Activated naive CD4-positive, alpha-beta T cell (primary cell): ENCODE results near the gene STAT3.
"Not testable (repeated sequence)": the region's sequence is repeated elsewhere in the genome, so short reads cannot be mapped to it uniquely, and the experiment has no call there.

Experiments used
- DNase-seq, 4 experiments: peaks; one replicate each; lab custom pipeline; 2025; lab: John Stamatoyannopoulos, UW

Gene STAT3

GRCh38 chr17:42388381-42389134 lies at the start of gene STAT3:
TSS of gene STAT3 (minus strand) at chr17:42388442. CDS start at chr17:42348516, 39,926 bp downstream.
- DNase-seq, result peak; percentile 100

DNA sequence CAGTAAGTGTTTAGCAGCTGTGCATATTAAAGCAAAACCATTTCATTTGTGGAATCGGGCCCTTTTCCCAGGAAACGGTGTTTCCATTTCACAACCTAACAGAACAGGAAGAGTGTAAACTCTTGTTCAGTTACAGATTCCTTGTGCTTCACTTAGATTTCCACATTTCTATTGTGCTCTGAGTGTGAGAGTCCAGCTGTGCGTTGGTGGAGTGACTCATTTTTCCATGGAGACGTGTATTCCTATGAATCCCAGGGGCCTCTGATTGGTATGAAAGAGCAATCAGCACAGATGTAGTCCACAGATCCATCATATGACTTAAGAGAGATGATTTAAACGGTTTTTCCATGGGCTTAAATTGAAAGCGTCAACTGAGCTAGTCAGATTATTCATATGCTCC lies 48.1 kb upstream of the STAT3 start:
- DNase-seq, result no peak

GRCh38 chr17:42431758-42432161 lies 43.5 kb upstream of the STAT3 start:
- no peak for DNase-seq

- no peak for DNase-seq
Observed at GRCh38 chr17:42429726-42430447, 41.6 kb upstream of the STAT3 start.

DNA sequence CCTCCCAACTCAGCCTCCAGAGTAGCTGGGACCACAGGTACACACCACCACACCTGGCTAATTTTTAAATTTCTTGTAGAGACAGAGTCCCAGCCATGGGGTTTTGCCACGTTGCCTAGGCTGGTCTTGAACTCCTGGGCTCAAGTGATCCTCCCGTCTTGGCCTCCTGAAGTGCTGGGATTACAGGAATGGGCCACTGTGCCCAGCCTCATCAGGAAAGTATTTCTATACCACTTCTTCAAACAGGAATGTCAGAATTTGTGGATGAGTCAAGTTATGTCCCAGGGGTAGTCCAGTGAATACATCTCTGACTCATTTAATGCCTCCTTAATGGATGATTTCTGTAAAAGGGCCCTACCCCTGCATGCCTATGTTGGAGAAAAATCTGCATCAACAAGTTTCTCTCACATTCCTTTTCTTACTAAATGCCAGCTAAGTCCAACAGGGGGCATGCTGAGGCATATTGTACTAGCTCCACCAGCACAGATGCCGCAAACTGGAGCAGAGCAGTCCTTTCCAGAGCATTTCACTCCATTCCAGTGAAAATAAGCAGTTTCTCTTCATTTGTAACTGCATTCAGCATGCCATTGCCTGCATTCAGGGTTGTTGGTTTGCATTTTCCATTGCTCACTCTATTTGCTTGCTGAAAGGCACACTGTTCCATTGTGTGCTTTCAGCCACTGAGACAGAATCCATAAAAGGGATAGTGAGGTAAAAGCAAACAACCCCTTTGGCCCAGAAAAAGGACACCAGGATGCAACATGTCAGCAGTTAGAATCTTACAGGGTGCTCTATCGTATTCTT lies 40.1 kb upstream of the STAT3 start:
- DNase-seq, result no peak

GRCh38 chr17:42424991-42425610 lies 36.9 kb upstream of the STAT3 start:
- DNase-seq, result no peak

GRCh38 chr17:42423766-42424165 lies 35.5 kb upstream of the STAT3 start:
- no peak for DNase-seq

GRCh38 chr17:42422958-42423712 lies 34.9 kb upstream of the STAT3 start, which contains the start of gene CAVIN1:
TSS of gene CAVIN1 (minus strand) at chr17:42423256. CDS start at chr17:42423097, 159 bp downstream.
- no peak for DNase-seq

- peak in 1 of 4 experiments; percentile 34 for DNase-seq
Observed at GRCh38 chr17:42422412-42422957, 34.2 kb upstream of the STAT3 start.

GRCh38 chr17:42421507-42422338 lies 33.5 kb upstream of the STAT3 start:
- DNase-seq, result no peak

DNA sequence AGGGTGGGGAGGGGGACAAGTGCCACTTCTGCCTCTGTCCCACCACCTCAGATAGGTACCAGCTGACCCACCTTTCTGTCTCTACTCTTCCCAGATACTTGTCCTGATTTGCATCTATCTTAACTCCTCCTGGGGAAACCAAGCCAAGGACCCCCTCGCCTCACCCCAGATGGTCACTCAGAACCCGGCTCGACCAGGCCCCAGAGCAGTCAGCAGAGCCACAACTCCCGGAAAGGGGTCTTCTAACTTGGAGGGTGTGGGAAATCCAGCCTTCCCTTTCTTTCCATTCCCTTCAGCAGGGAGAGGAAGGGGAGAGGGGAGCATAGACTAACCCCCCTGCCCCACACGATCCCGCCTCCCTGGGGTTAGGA lies 32.9 kb upstream of the STAT3 start:
- DNase-seq, result no peak

DNA sequence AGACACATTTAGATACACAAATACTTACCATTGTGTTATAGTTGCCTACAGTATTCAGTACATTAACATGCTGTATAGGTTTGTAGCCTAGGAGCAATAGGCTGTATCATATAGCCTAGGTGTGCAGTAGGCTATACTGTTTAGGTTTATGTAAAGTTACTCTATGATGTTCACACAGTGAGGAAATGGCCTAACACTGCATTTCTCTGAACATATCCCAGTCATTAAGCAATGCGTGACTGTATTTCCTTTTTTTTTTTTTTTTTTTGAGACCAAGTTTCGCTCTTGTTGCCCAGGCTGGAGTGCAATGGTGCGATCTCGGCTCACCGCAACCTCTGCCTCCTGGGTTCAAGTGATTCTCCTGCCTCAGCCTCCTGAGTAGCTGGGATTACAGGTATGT lies 29.7 kb upstream of the STAT3 start:
- not testable (repeated sequence) for DNase-seq

DNA sequence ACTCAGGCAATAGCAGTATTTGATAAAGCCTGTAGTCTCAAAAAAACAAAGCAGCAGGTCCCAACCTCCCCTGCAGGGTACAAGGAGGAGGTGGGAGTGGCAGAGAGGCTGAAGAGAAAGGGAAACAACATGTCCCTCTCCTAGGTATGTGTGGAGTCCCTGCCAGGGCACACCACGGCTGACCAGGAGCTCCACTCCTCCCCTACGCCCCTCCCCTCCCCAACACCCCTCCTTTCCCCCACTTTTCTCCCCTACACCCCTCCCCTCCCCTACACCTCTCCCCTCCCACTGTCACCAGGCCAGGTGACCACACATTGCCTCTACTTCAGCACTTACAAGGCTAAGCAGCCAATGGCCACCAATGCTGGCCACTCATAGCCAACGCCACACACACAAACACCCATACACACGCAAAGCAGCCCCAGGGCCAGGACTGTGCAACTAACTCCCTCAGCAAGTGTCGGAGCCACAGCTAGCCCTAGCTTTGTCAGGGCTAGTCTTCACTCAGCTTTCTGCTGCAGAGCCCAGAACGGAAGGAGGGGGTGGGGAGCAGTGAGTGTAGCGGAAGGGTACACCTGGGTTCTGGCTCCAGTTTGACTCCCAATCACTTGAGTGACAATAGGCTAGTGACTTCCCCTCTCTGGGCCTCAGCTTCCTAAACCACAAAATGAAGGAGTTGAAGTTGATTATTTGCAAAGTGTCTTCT lies 26.6 kb upstream of the STAT3 start:
- peak in 2 of 4 experiments; percentile 25 to 56 for DNase-seq

- no peak for DNase-seq
Observed at GRCh38 chr17:42413464-42414040, 25.3 kb upstream of the STAT3 start.

DNA sequence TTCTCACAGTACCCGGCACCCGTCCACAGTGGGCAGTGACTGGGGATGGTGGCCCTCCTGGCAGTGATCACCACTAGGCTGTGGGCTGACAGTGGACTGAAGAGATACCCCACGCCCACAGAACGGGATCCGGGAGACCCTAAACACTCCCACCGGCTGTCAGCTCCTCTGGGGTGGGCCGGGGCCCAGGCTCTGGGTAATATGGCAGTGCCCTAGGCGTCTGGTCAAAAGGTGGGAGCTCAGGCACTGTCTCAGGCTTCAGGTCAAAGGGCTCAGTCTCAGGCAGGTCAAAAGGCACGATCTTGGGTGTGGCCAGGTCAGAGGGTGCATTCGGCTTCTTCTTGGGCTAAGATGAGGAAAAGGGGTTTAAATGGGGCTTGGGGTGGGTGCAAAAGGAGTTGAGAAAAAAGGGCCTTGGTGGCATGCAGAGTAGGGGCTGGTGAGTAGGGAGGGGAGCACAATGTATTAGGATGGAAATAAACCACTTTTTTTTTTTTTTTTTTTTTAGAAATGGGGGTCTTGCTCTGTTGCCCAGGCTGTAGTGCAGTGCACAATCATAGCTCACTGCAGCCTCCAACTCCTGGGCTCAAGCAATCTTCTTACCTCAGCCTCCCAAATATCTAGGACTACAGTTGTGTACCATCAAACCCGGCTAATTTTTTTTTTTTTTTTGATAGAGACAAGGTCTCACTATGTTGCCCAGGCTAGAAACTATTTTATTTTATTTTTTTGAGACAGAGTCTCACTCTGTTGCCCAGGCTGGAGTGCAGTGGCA lies 23.9 kb upstream of the STAT3 start:
- no peak for DNase-seq

DNA sequence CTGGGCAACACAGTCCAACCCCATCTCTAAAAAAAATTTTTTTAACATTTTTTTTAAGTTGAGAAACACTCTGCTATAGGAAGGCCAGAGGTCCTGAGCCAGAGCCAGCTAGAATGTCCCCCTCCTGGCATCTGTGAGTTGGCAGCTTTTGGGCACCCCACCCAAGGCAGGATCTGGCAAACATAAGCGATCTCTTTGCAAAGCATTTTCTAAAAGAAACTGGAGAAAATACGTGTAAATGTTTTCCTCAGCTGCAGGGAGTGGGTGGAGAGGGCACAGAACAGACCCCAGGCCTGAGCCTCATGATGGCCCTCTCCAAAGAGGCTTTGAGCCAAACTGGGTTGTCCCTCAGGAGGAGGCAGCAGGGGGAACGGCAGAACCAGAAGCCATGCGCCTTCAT lies 23.1 kb upstream of the STAT3 start:
- no peak for DNase-seq

DNA sequence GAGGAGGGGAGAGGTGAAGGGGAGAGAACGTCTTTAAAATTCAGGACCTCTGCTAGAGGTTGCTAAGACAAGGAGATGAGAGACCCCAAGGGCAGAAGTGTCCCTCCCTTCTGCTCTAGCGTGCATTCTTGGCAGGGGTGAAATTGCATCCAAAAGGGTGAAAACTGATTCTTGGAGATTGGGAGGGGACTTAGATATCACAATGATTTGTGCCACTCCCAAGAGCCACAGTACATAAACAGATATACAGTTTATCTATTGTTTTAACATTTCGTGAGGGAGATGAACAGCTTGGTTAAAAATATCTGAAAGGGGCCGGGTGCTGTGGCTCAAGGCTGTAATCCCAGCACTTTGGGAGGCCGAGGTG lies 22.1 kb upstream of the STAT3 start:
- no peak for DNase-seq
